Psoas muscle (tissue), 8 donors: ENCODE data around the gene CSNK1G1. TPM values are rescaled to one million over a fixed set of nuclear protein-coding genes. Genes with fewer than 3 reads are reported as not detected.
"Not testable (repeated sequence)": the region's sequence is repeated elsewhere in the genome, so short reads cannot be mapped to it uniquely, and the experiment has no call there.

Source experiments
- ATAC-seq, 4 donors: fragments of 200-7000 bp; cut with Tn5 transposase; one replicate each; pipeline ENCODE4 v1.9.1; 2020; ENCODE audit warnings: moderate library complexity in 3 of 4, mild to moderate bottlenecking in 2 of 4
- DNase-seq, 2 donors: peaks; one replicate each; pipeline ENCODE4 v3.0.0-alpha.2; 2020
- H3K27ac ChIP-seq: fragments of 200-600 bp; one replicate; pipeline ENCODE4 v1.8.0; 2022
- H3K27me3 ChIP-seq, 3 donors: fragments of 200-600 bp in 1 of 3; one replicate each; pipeline versions ENCODE4 v1.6.1 to v1.8.0; 2013 to 2022; ENCODE audit warnings: low read length in 2 of 3, mild to moderate bottlenecking in 2 of 3, moderate library complexity in 1 of 3; ENCODE audit not compliant: insufficient read depth in 3 of 3
- H3K36me3 ChIP-seq, 2 donors: fragments of 200-600 bp in 1 of 2; one replicate each; pipeline versions ENCODE4 v1.6.1 to v1.8.0; 2013 to 2022; ENCODE audit warnings: low read depth in 1 of 2, mild to moderate bottlenecking in 1 of 2, moderate library complexity in 1 of 2; ENCODE audit not compliant: insufficient read depth in 1 of 2
- H3K4me1 ChIP-seq: fragments of 200-600 bp; one replicate; pipeline ENCODE4 v1.8.0; 2022
- H3K4me3 ChIP-seq: fragments of 200-600 bp; one replicate; pipeline ENCODE4 v1.8.0; 2022; ENCODE audit warnings: mild to moderate bottlenecking
- H3K9me3 ChIP-seq: fragments of 200-600 bp; one replicate; pipeline ENCODE4 v1.8.0; 2022
- CTCF ChIP-seq: fragments of 200-600 bp; IDR thresholded peaks from one replicate; pipeline ENCODE4 v1.8.0; 2022; ENCODE audit warnings: antibody characterized with exemption
- WGBS, 3 donors: extraction: QIAGEN DNeasy Blood & Tissue Kit; methylation state at CpG; one replicate each; pipeline versions ENCODE4 v1.1.6 to v1.1.7; 2013; 5-methylcytosine and 5-hydroxymethylcytosine counted together
- intact Hi-C, 2 donors: fragments of 100-400 bp; cut with DNase I; formaldehyde crosslinking; loops; one replicate each; pipeline versions ENCODE4 v1.11.0 to v1.14.2; 2022
- polyA plus RNA-seq, 3 donors: library from polyadenylated mRNA; stranded (reverse); fragments of 200-250 nt; gene quantifications; one replicate each; pipeline ENCODE4 v1.2.3, GENCODE V29; 2013
- total RNA-seq, 4 donors: library from RNA; stranded (reverse); fragmentation: NEBNext Ultra II Directional in 2 of 4; extraction: Animal tissue kit (Norgen Biotek cat#: 25700) in 2 of 4; gene quantifications; one replicate each; pipeline versions ENCODE4 v1.2.1 to v1.2.4, GENCODE V29; 2021 to 2023
- donor health status: healthy with polysubstance abuse.
- donor health status: DM: no; HTN: no; CAD: no; lungs with moderate emphysema.
- donor health status: Bipolar disorder and iron deficiency.
- donor health status: healthy.
- donor health status: DM: yes; HTN: yes; CAD: no.
- donor health status: DM: no; HTN: no; CAD: no.
- donor health status: DM: no; HTN: no; CAD: no.
- donor health status: DM: yes; HTN: yes; CAD: no.

CSNK1G1 gene
- total and polyA plus RNA-seq, 7 donors, result 1.9 to 9.6 (median 7.1) TPM

- ATAC-seq, result no peak
- intact Hi-C loops, result no loop called here
Observed at GRCh38 chr15:64224511-64224910, 131.5 kb downstream of the CSNK1G1 start.

GRCh38 chr15:64223882-64224281 lies 132.1 kb downstream of the CSNK1G1 start:
- intact Hi-C loops, result no loop called here
- Histone ChIP-seq H3K36me3 (no peaks in the 10 kb centered on the region), H3K4me3 (no peak overlapping the region), H3K4me1 (peaks cover 16% of the 10 kb centered on the region), H3K27me3 (no peaks in the 10 kb centered on the region), H3K9me3 (no peaks in the 10 kb centered on the region), H3K27ac (no peak overlapping the region)
- ATAC-seq (no peak), DNase-seq (no peak)
- no peak for TF ChIP-seq CTCF

More at GRCh38 chr15:64224511-64224910, 131.5 kb downstream of the CSNK1G1 start:
- 13 to 31% (median 30%) methylated on average over 2 of the region's 2 CpGs for WGBS, 3 donors
- Histone ChIP-seq H3K27ac (no peak overlapping the region), H3K4me3 (no peak overlapping the region), H3K4me1 (peaks cover 16% of the 10 kb centered on the region), H3K9me3 (no peaks in the 10 kb centered on the region), H3K36me3 (no peaks in the 10 kb centered on the region), H3K27me3 (no peaks in the 10 kb centered on the region)
- TF ChIP-seq CTCF, result no peak
- DNase-seq, result no peak

GRCh38 chr15:64222573-64223366 lies 133.2 kb downstream of the CSNK1G1 start:
- TF ChIP-seq CTCF, result no peak
- Histone ChIP-seq H3K27me3 (no peaks in the 10 kb centered on the region), H3K4me1 (peaks cover 16% of the 10 kb centered on the region), H3K36me3 (no peaks in the 10 kb centered on the region), H3K9me3 (no peaks in the 10 kb centered on the region), H3K27ac (no peak overlapping the region), H3K4me3 (no peak overlapping the region)
- ATAC-seq (no peak), DNase-seq (no peak)
- 90 to 94% (median 93%) methylated on average over 3 of the region's 3 CpGs for WGBS, 3 donors
- intact Hi-C loops, result no loop called here

GRCh38 chr15:64221911-64222310 lies 134.1 kb downstream of the CSNK1G1 start:
- H3K36me3 ChIP-seq, intact Hi-C loops, H3K9me3 ChIP-seq, ATAC-seq, H3K27me3 ChIP-seq, H3K27ac ChIP-seq, DNase-seq, H3K4me3 ChIP-seq: not testable (repeated sequence)
- 100% methylated on average over 1 of the region's 1 CpG for WGBS, 3 donors
- peaks cover 16% of the 10 kb centered on the region for H3K4me1 ChIP-seq

- WGBS, 3 donors, result 94 to 97% (median 95%) methylated on average over 5 of the region's 5 CpGs
- DNase-seq, H3K4me1 ChIP-seq, H3K27ac ChIP-seq, H3K27me3 ChIP-seq, H3K4me3 ChIP-seq, intact Hi-C loops, H3K9me3 ChIP-seq, ATAC-seq: not testable (repeated sequence)
- H3K36me3 ChIP-seq, result peaks cover 0 to 21% of the 10 kb centered on the region in 2 donors
Observed at GRCh38 chr15:64217429-64217750, 138.6 kb downstream of the CSNK1G1 start.
